Right cardiac atrium (tissue), 5 donors: Measurements from ENCODE around the gene CKMT1A. TPM values are rescaled to one million over a fixed set of nuclear protein-coding genes. Genes with fewer than 3 reads are reported as not detected.
A peak's percentile ranks its signal among the peaks of the same experiment; 100 is the strongest.
"Not testable (repeated sequence)": the region's sequence is repeated elsewhere in the genome, so short reads cannot be mapped to it uniquely, and the experiment has no call there.

Experiments
- ATAC-seq, 2 donors: fragments of 200-7000 bp; cut with Tn5 transposase; one replicate each; pipeline versions ENCODE4 v1.8.0 to v1.9.1; 2020; ENCODE audit warnings: moderate library complexity in 2 of 2, mild to moderate bottlenecking in 1 of 2
- DNase-seq, 3 donors: peaks; one replicate each; pipeline ENCODE4 v3.0.0-alpha.2; 2020
- H3K27ac ChIP-seq: one replicate; pipeline ENCODE4 v1.5.1; 2013; ENCODE audit warnings: mild to moderate bottlenecking, low read length, control low read depth, moderate library complexity
- H3K27me3 ChIP-seq: one replicate; pipeline ENCODE4 v1.6.1; 2013; ENCODE audit not compliant: control insufficient read depth, insufficient read depth
- H3K4me1 ChIP-seq: one replicate; pipeline ENCODE4 v1.6.1; 2013; ENCODE audit warnings: low read length; ENCODE audit not compliant: control insufficient read depth, insufficient read depth
- H3K4me3 ChIP-seq: one replicate; pipeline ENCODE4 v1.5.1; 2013; ENCODE audit warnings: low read length, control low read depth
- H3K9me3 ChIP-seq: one replicate; pipeline ENCODE4 v1.6.1; 2013; ENCODE audit warnings: low read length; ENCODE audit not compliant: control insufficient read depth
- WGBS: extraction: QIAGEN DNeasy Blood & Tissue Kit; methylation state at CpG from one replicate; pipeline ENCODE4 v1.1.7; 2013; 5-methylcytosine and 5-hydroxymethylcytosine counted together
- intact Hi-C, 4 donors: fragments of 100-400 bp; cut with DNase I; formaldehyde crosslinking; loops; one replicate each; pipeline versions ENCODE4 v1.11.0 to v1.14.0; 2022 to 2023
- polyA plus RNA-seq: library from polyadenylated mRNA; stranded (reverse); fragments of 200-250 nt; gene quantifications from one replicate; pipeline ENCODE4 v1.2.3, GENCODE V29; 2013
- total RNA-seq, 4 donors: library from RNA; stranded (reverse); fragmentation: NEBNext Ultra II Directional; extraction: Animal tissue kit (Norgen Biotek cat#: 25700); gene quantifications; one replicate each; pipeline ENCODE4 v1.2.1, GENCODE V29; 2021
- donor health status: healthy with polysubstance abuse.
- donor health status: DM: no; HTN: yes; CAD: no.
- donor health status: DM: no; HTN: no; CAD: no.
- donor health status: DM: no; HTN: yes; CAD: no; lungs with severe emphysema.
- donor health status: DM: yes; HTN: yes; CAD: no.

CKMT1A gene
- total and polyA plus RNA-seq, 5 donors, result 0.40 to 1.8 (median 0.47) TPM; not detected in 1

DNA sequence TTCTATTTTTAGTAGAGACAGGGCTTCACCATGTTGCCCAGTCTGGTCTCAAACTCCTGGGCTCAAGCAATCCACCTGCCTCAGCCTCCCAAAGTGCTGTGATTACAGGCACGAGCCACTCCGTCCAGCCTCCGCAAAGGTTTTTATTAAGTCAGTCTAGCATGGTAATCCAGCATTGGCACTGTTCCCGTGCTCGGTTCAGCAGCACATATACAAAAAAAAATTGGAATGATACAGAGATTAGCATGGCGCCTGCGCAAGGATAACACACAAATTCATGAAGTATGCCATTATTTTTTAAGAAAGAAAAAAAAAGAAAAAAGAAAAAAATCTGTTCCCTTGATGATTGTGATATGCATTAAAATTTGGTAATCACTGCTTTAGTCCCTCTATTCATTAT lies 8.5 kb downstream of the CKMT1A start:
- H3K4me3 ChIP-seq, result no peak overlapping the region

DNA sequence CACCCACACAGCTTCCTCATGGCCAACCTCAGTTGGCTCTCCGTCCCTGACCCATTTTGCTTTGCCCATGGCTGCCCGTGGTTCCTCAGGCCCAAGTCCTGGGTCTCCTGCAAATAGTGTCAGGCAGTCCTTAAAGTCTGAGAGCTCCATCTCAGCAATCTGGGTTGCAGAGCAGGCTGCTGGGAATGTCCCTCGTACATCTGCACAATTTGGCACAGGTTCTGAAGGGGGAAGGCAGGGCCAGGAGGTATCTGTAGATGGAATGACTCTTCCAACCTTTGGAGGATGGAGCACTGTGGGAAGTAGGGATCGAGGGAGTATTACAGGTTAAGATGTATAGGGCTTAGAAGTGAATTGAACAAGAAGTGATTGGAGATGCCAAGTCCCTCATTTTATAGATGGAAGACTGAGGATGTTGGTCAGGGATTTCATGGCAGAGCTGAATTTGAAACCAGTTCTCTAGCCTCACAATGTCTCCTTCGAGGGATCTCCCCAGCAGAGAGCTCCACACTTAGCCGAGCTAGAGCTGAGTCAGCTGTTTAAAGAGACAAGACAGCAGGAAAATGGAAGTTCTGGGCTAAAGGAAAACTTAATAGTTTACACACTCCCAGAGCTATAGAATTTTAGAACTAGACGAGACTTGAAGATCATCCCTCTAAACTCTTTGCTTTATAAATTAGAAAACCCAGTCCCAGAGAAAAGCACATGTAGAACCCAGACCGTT lies 9.2 kb downstream of the CKMT1A start:
- Histone ChIP-seq H3K4me1 (no peaks in the 10 kb centered on the region), H3K4me3 (no peak overlapping the region), H3K27ac (no peak overlapping the region), H3K9me3 (no peaks in the 10 kb centered on the region), H3K27me3 (no peaks in the 10 kb centered on the region)
- 58% methylated on average over 8 of the region's 8 CpGs for WGBS
- intact Hi-C loops, result no loop called here
- DNase-seq (no peak), ATAC-seq (no peak)

More for the DNA sequence above, 8.5 kb downstream of the CKMT1A start:
- WGBS, result 76% methylated on average over 7 of the region's 7 CpGs
- DNase-seq (no peak), ATAC-seq (no peak)
- no peak overlapping the region for H3K27ac ChIP-seq
- H3K9me3 ChIP-seq, result no peaks in the 10 kb centered on the region
- H3K4me1 ChIP-seq, result no peaks in the 10 kb centered on the region
- intact Hi-C loops, result no loop called here
- no peaks in the 10 kb centered on the region for H3K27me3 ChIP-seq

DNA sequence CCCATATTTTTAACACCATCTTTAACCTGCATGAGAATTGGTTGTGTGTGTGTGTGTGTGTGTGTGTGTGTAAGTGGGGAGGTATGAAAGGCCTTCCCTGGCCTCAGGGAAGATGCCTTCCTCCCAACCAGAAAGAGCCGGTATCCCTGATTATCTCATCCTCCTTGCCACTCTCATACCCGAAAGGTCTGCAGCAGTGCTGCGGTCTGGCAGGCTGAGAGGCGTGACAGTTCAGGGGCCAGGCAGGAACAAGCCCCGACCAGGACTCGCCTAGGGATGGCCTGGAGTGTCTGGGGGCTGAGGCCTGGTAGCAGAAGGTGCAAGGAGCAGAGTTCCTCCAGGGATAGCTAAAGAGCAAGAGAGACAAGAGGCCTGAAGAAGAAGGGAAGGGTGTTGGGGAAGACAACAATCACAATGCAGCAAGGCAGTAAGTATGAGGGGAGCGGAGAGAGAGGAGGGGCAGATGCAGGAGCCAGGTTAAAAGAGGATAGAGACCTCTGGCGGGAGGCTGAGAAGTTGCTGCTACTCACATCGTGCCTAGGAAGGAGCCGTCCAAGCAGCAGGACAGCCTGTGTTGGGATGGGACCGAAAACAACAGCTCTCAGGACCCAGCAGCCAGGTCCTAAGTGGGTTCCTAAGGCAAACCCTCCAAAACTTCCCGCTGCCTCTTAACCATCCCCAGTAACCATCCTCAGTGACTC lies 16.9 kb downstream of the CKMT1A start:
- H3K9me3 ChIP-seq, ATAC-seq, H3K4me3 ChIP-seq, H3K27me3 ChIP-seq, H3K27ac ChIP-seq, DNase-seq, H3K4me1 ChIP-seq, intact Hi-C loops: not testable (repeated sequence)
- 79% methylated on average over 1 of the region's 12 CpGs for WGBS

DNA sequence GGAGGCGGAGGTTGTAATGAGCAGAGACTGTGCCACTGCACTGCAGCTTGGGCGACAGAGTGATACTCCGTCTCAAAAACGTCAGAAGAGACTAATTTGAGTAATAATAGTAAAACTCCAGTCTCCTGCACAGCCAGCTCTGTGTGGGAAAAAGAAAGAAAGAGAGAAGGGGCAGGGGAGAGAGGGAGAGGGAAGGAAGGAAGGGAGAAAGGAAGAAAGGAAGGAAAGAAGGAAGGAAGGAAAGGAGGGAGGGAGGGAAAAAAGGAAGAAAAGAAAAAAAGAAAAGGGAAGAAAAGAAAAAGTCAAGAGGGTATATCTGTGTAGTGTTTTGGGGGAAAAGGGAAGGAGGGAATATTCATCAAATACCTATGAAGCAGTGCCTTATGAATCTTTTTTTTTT lies 29.5 kb downstream of the CKMT1A start:
- Histone ChIP-seq H3K27me3 (no peaks in the 10 kb centered on the region), H3K4me3 (no peak overlapping the region), H3K9me3 (no peaks in the 10 kb centered on the region), H3K27ac (no peak overlapping the region), H3K4me1 (no peaks in the 10 kb centered on the region)
- DNase-seq (no peak), ATAC-seq (no peak)
- intact Hi-C loops, result no loop called here
- WGBS, result 74% methylated on average over 4 of the region's 4 CpGs

DNA sequence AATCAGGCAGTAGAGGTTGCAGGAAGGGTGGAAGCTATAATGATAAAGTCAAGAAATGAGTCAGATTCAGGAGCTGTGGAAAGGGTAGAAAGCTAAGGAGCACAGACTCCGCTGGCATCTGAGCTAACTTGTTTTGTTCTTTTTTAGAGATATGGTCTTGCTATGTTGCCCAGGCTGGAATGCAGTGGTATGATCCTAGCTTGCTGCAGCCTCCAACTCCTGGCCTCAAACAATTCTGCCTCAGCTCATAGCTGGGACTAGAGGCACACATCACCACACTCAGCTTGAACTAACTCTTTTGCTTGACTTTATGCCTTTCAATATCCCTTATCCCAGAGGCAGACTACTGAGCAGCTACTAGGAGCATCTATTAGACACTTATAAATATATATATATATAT lies 32.6 kb downstream of the CKMT1A start:
- H3K27me3 ChIP-seq, H3K4me1 ChIP-seq, H3K9me3 ChIP-seq, DNase-seq, ATAC-seq, intact Hi-C loops, H3K4me3 ChIP-seq, H3K27ac ChIP-seq: not testable (repeated sequence)
- 97% methylated on average over 1 of the region's 1 CpG for WGBS

DNA sequence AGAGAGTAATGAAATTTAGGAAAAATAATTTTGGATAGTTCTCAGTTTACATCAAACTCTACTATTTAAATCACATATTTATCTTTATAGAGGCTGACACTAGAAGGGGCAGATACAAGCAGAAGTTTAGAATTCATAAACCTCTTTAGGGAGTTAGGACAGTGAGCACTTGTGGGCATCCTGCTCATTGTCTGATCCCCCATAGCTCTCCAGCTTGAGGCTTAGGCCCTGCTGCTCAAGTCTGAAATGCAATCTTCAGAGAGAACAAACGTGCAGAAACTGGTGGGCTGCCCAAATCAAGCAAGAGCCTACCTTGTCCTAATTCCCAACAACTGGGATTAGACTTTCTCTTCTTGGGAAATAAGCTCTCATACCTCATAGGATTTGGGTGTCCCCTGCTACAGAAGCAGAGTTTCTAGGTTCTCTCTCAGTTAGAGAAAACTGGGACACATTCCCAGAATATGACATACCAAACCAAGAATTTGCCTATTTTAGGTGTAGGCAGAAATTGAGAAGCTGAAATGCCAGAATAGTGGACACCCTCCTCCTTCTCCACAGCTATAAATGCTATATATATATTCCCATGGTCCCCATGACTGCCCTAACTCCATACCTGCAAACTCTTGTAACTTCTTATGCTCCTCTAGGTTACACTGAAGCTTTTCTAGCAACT lies 34.5 kb downstream of the CKMT1A start:
- H3K4me3 ChIP-seq, H3K9me3 ChIP-seq, DNase-seq, intact Hi-C loops, H3K4me1 ChIP-seq, H3K27ac ChIP-seq, ATAC-seq, H3K27me3 ChIP-seq: not testable (repeated sequence)
- 37% methylated on average over 1 of the region's 1 CpG for WGBS

DNA sequence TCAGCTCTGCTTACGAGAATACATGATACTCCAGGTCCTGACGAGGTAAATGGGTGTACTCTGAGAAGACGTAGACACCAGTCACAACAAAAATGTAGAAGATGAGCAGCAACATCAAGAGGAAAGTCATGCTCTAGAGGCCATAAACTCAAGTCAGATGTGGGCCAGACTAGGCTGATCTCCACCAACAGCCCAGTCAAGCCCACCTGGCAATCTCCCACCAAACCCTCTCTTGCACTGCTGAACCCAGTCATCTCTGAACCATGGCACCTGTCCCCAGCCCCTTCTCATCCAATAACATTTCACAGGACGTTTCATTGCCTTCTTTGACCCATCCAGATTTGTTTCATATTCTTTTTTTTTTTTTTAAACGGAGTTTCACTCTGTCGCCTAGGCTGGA lies 41.8 kb downstream of the CKMT1A start:
- no peaks in the 10 kb centered on the region for H3K27me3 ChIP-seq
- whole genome bisulfite sequencing, result 82% methylated on average over 6 of the region's 6 CpGs
- no peak for DNase-seq
- ATAC-seq, result no peak
- no peaks in the 10 kb centered on the region for H3K4me1 ChIP-seq
- H3K9me3 ChIP-seq, result no peaks in the 10 kb centered on the region
- intact Hi-C loops, result no loop called here
- H3K27ac ChIP-seq, result no peak overlapping the region
- H3K4me3 ChIP-seq, result no peak overlapping the region

DNA sequence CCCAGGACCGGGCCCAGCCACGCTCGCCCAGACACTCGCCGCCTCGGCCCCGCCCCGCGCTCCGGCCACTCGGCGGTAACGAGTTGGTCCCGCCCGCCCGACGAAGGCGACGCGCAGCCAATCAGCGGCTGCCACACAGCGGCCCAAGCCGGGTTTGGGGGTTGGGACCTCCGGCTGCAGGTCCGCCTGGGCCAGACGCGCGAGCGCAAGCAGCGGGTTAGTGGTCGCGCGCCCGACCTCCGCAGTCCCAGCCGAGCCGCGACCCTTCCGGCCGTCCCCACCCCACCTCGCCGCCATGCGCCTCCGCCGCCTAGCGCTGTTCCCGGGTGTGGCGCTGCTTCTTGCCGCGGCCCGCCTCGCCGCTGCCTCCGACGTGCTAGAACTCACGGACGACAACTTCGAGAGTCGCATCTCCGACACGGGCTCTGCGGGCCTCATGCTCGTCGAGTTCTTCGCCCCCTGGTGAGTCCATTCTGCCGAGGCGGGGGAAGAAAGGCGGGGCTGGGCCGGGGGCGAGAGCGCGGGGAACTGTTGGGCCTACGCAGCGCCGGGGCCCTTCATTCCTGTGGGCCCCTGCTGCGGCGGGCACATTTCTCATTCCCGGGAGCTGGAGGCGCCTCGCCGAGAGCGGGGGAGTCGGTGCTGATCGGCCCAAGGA lies 52.7 kb downstream of the CKMT1A start, which contains the start of gene PDIA3:
Gene PDIA3 (plus strand): TSS at position 194 of the 658 bp plus-strand sequence. CDS start 102 bp downstream, at position 296.
- under 1% methylated on average over 84 of the region's 84 CpGs for WGBS
- Histone ChIP-seq H3K27ac (peak within 1 kb of the TSS; percentile 86), H3K4me3 (peak within 1 kb of the TSS; percentile 60)
- intact Hi-C loops, H3K27me3 ChIP-seq, H3K9me3 ChIP-seq, H3K4me1 ChIP-seq: not testable (repeated sequence)
- ATAC-seq (peak; percentile 99), DNase-seq (peak; percentile 95 to 97 (median 97))

DNA sequence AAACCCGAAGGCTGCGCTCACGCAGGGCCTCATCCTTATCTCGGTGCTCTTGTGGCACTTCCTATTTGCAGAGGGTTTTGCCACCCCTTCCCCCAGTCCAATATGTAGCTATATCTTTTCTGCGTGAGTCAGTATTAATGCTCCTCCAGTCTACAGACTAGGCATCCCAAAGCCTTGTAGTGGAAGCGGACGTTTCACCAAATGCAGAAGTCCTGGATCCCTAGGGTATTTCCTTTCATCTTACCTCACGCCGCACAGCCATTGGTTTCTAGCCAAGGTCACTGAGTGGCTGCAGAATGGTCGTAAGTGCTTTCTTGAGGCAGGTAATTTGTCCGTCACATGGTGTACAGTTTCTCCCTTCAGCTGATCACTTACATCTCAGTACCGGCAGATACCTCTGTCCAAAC lies 53.2 kb downstream of the CKMT1A start:
- H3K27me3 ChIP-seq, H3K9me3 ChIP-seq, DNase-seq, H3K4me1 ChIP-seq, intact Hi-C loops: not testable (repeated sequence)
- Histone ChIP-seq H3K4me3 (peak overlapping the region; percentile 60), H3K27ac (peak overlapping the region; percentile 86)
- 2% methylated on average over 12 of the region's 12 CpGs for WGBS
- peak in 1 of 2 donors; percentile 30 for ATAC-seq

DNA sequence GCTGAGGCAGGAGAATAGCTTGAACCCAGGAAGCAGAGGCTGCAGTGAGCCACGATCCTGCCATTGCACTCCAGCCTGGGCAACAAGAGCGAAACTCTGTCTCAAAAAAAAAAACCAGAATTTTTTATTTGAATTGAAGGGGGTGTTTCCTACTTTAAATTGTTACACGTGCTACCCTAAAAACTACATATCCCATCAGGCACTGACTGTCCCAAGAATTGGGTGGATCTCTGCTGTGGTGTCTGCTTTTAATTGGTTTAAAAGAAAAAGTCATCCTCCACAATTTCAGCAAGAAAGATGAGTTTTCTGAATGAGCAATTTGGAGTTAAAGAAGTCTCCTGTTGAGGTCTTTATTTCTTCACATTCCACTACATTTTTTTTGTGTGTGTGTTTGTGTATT lies 54.7 kb downstream of the CKMT1A start:
- 56% methylated on average over 3 of the region's 3 CpGs for WGBS
- H3K4me3 ChIP-seq, result no peak overlapping the region

More for the DNA sequence above, 54.7 kb downstream of the CKMT1A start:
- Histone ChIP-seq H3K4me1 (peaks cover 4% of the 10 kb centered on the region), H3K27me3 (no peaks in the 10 kb centered on the region), H3K9me3 (no peaks in the 10 kb centered on the region), H3K27ac (no peak overlapping the region)
- ATAC-seq (no peak), DNase-seq (no peak)
- intact Hi-C loops, result no loop called here
